Right lobe of liver (tissue), 6 donors: Measurements from ENCODE around the gene MEF2C. TPM values are rescaled to one million over a fixed set of nuclear protein-coding genes. Genes with fewer than 3 reads are reported as not detected.

ENCODE experiments used
- ATAC-seq, 4 donors: fragments of 200-7000 bp; cut with Tn5 transposase; one replicate each; pipeline ENCODE4 v1.9.1; 2020; ENCODE audit warnings: mild to moderate bottlenecking in 4 of 4, moderate library complexity in 4 of 4
- DNase-seq, 3 donors: peaks; one replicate each; pipeline ENCODE4 v3.0.0-alpha.2; 2020
- H3K27ac ChIP-seq, 3 donors: fragments of 200-600 bp; one replicate each; pipeline ENCODE4 v1.8.0; 2022
- H3K27me3 ChIP-seq, 2 donors: fragments of 200-600 bp; one replicate each; pipeline ENCODE4 v1.8.0; 2022
- H3K36me3 ChIP-seq, 4 donors: fragments of 200-600 bp; sonication (generic) in 1 of 4; one replicate each; pipeline versions ENCODE4 v1.5.1 to v1.8.0; 2017 to 2022; ENCODE audit warnings: control low read depth in 1 of 4
- H3K4me1 ChIP-seq, 4 donors: fragments of 200-600 bp; sonication (generic) in 1 of 4; one replicate each; pipeline versions ENCODE4 v1.5.1 to v1.8.0; 2017 to 2022; ENCODE audit warnings: control low read depth in 1 of 4
- H3K4me3 ChIP-seq, 3 donors: fragments of 200-600 bp; one replicate each; pipeline ENCODE4 v1.8.0; 2022
- H3K9me3 ChIP-seq, 4 donors: fragments of 200-600 bp; sonication (generic) in 1 of 4; one replicate each; pipeline versions ENCODE4 v1.5.1 to v1.8.0; 2017 to 2022; ENCODE audit warnings: control low read depth in 1 of 4
- CTCF ChIP-seq, 4 donors: fragments of 200-600 bp in 3 of 4; fragments of 450-650 bp in 1 of 4; IDR thresholded peaks; one replicate each; pipeline versions ENCODE4 v1.5.1 to v1.8.0; 2016 to 2022; ENCODE audit warnings: antibody characterized with exemption in 4 of 4, mild to moderate bottlenecking in 2 of 4
- POLR2A ChIP-seq: fragments of 450-650 bp; IDR thresholded peaks from one replicate; pipeline ENCODE4 v1.6.1; 2017; ENCODE audit warnings: antibody characterized with exemption, mild to moderate bottlenecking
- WGBS: methylation state at CpG from one replicate; pipeline ENCODE4 v1.1.6; 2018; ENCODE audit warnings: low coverage, low lambda C conversion rate; ENCODE audit not compliant: insufficient coverage; ENCODE audit errors: missing lambda C conversion rate; 5-methylcytosine and 5-hydroxymethylcytosine counted together
- intact Hi-C, 2 donors: fragments of 100-400 bp; cut with DNase I; formaldehyde crosslinking; loops; one replicate each; pipeline versions ENCODE4 v1.11.2 to v1.14.1; 2022
- total RNA-seq, 6 experiments: library from RNA; depleted of rRNA in 2 of 6; stranded (reverse); fragments of >200 nt in 2 of 6; fragmentation: NEBNext Ultra II Directional in 3 of 6; extraction: Animal tissue kit (Norgen Biotek cat#: 25700) in 3 of 6; gene quantifications; one replicate each; pipeline versions ENCODE4 v1.1.0 to v1.2.4, GENCODE V29; 2016 to 2023
- donor health status: DM: no; HTN: yes; CAD: no.
- donor health status: DM: no; HTN: no; CAD: no.
- donor health status: DM: no; HTN: no; CAD: no.
- donor health status: DM: no; HTN: yes; CAD: no.
- donor health status: DM: no; HTN: yes; CAD: no.

MEF2C gene
- total RNA-seq, 6 experiments from 2014 or later, result 4.4 to 19.4 (median 6.4) TPM

GRCh38 chr5:88826646-88827585, 56.1 kb downstream of the MEF2C start:
- ATAC-seq, result peak; percentile 78 to 89 (median 80)
- Histone ChIP-seq H3K36me3 (no peaks in the 10 kb centered on the region), H3K4me1 (no peaks in the 10 kb centered on the region), H3K4me3 (no peak overlapping the region), H3K9me3 (no peaks in the 10 kb centered on the region), H3K27ac (peak overlapping the region; percentile 39 to 48 (median 45)), H3K27me3 (peaks cover 0 to 4% of the 10 kb centered on the region in 2 donors)
- intact Hi-C loops, result no loop called here
- WGBS, result 32% methylated on average over 8 of the region's 8 CpGs
- peak; percentile 34 to 57 (median 47) for DNase-seq
- TF ChIP-seq CTCF (IDR thresholded peaks at IDR 0.05), result no peak
- peak; percentile 43 for TF ChIP-seq POLR2A

- Histone ChIP-seq H3K36me3 (no peaks in the 10 kb centered on the region), H3K9me3 (no peaks in the 10 kb centered on the region), H3K4me1 (no peaks in the 10 kb centered on the region), H3K27me3 (peaks cover 0 to 4% of the 10 kb centered on the region in 2 donors), H3K27ac (peak overlapping the region; percentile 16 to 26 (median 24)), H3K4me3 (no peak overlapping the region)
- WGBS, result 29% methylated on average over 5 of the region's 5 CpGs
- no peak for DNase-seq
- intact Hi-C loops, result no loop called here
- ATAC-seq, result peak in 2 of 4 donors; percentile 29 to 42
- no peak for TF ChIP-seq POLR2A
- no peak for TF ChIP-seq CTCF (IDR thresholded peaks at IDR 0.05)
Observed at GRCh38 chr5:88825584-88826315, 57.2 kb downstream of the MEF2C start.

- WGBS, result 12% methylated on average over 5 of the region's 5 CpGs
- intact Hi-C loops, result no loop called here
- ATAC-seq (peak; percentile 73 to 77 (median 76)), DNase-seq (no peak)
- H3K36me3 ChIP-seq, result no peaks in the 10 kb centered on the region
- H3K9me3 ChIP-seq, result no peaks in the 10 kb centered on the region
- no peak for TF ChIP-seq POLR2A
- no peak for TF ChIP-seq CTCF (IDR thresholded peaks at IDR 0.05)
- H3K4me3 ChIP-seq, result no peak overlapping the region
- H3K27me3 ChIP-seq, result peaks cover 0 to 4% of the 10 kb centered on the region in 2 donors
- no peaks in the 10 kb centered on the region for H3K4me1 ChIP-seq
- H3K27ac ChIP-seq, result peak overlapping the region; percentile 16 to 25 (median 24)
Observed at GRCh38 chr5:88824892-88825583, 57.9 kb downstream of the MEF2C start.

- Histone ChIP-seq H3K36me3 (no peaks in the 10 kb centered on the region), H3K4me3 (no peak overlapping the region), H3K27ac (peak overlapping the region in 2 of 3 donors; percentile 24 to 25), H3K9me3 (no peaks in the 10 kb centered on the region), H3K27me3 (peaks cover 0 to 4% of the 10 kb centered on the region in 2 donors), H3K4me1 (no peaks in the 10 kb centered on the region)
- 29% methylated on average over 4 of the region's 4 CpGs for WGBS
- TF ChIP-seq POLR2A, result no peak
- TF ChIP-seq CTCF (IDR thresholded peaks at IDR 0.05), result no peak
- DNase-seq (no peak), ATAC-seq (no peak)
- intact Hi-C loops, result no loop called here
Observed at GRCh38 chr5:88824141-88824540, 58.8 kb downstream of the MEF2C start.
